ENCODE measurements around the gene SPRN. TPM values are rescaled to one million over a fixed set of nuclear protein-coding genes. Genes with fewer than 3 reads are reported as not detected.

SPRN gene
- total RNA-seq, 2 donors from 2014 or later, result 0.09 to 1.2 TPM

DNA sequence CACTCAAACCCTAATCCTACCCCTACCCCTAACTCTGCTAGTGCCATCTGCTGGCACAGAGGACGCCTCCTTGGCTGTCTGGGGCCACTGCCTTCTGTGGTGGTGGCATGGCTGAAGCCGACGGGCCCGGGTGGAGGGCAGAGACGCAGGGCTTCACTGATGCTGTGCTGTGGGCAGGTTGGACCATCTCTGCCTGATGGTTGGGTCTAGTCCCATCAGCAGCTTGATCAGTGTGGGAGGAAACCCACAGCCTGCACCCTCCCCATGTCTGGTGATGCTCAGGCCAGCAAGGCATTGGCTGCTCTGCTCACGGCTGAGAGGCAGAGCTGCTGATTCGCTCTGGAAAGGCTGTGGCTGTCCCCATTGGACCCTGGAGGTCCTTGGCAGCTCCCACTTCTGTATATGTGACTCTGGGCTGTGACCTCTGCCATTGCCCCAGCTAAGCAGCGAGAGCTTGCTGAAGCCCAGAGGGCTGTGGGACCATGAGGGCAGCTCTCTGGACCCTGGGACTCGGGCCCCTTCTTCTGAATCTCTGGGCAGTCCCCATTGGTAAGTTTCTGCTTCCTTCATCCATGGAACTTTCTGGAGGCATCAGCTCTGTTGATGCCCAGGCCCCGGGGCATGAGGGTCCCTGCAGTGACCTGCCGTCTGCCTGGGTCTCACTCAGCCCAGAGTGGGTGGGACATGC, 29.2 kb upstream of the SPRN start, which contains the start of gene SCART1:
Gene SCART1 (plus strand): TSS at position 430 of the 688 bp plus-strand sequence. CDS start 53 bp downstream, at position 483.
- intact Hi-C loops (cut with DNase I), result no loop called here
- Histone ChIP-seq H3K4me1 (replicated peaks) (no peaks in the 10 kb centered on the region), H3K27ac (no peak within 1 kb of the TSS), H3K9me3 (no peaks in the 10 kb centered on the region), H3K4me3 (no peak within 1 kb of the TSS), H3K36me3 (no peaks in the 10 kb centered on the region), H3K27me3 (replicated peaks; ENCODE audit: insufficient read depth) (no peaks in the 10 kb centered on the region)
- WGBS, result 89% methylated on average over 11 of the region's 11 CpGs
- TF ChIP-seq, protein P1, sequence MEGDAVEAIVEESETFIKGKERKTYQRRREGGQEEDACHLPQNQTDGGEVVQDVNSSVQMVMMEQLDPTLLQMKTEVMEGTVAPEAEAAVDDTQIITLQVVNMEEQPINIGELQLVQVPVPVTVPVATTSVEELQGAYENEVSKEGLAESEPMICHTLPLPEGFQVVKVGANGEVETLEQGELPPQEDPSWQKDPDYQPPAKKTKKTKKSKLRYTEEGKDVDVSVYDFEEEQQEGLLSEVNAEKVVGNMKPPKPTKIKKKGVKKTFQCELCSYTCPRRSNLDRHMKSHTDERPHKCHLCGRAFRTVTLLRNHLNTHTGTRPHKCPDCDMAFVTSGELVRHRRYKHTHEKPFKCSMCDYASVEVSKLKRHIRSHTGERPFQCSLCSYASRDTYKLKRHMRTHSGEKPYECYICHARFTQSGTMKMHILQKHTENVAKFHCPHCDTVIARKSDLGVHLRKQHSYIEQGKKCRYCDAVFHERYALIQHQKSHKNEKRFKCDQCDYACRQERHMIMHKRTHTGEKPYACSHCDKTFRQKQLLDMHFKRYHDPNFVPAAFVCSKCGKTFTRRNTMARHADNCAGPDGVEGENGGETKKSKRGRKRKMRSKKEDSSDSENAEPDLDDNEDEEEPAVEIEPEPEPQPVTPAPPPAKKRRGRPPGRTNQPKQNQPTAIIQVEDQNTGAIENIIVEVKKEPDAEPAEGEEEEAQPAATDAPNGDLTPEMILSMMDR (IDR thresholded peaks at IDR 0.05), result no peak
- TF ChIP-seq POLR2A (IDR thresholded peaks at IDR 0.05), result no peak
- TF ChIP-seq POLR2AphosphoS5 (IDR thresholded peaks at IDR 0.05), result no peak
- DNase-seq (ENCODE audit: low spot score), result peak; percentile 3

DNA sequence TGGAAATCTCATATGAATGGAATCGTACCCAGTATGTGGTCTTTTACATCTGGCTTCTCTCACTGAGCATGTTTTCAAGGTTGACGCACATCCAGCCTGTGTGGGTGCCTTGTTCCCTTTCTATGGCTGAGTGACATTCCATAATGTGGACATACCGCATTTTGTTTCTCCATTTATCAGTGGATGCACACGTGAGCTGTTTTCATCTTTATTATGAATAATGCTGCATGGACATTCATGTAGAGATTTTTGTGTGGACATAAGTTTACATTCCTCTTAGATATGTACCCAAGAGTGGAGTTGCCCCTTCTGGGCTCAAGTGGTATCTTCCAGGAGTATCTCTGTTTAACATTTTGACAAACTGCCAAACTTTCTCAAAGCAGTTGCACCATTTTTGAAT, 28.0 kb upstream of the SPRN start:
- H3K27me3 ChIP-seq (replicated peaks; ENCODE audit: insufficient read depth), result no peaks in the 10 kb centered on the region
- 84% methylated on average over 4 of the region's 4 CpGs for WGBS
- intact Hi-C loops (cut with DNase I), result no loop called here

DNA sequence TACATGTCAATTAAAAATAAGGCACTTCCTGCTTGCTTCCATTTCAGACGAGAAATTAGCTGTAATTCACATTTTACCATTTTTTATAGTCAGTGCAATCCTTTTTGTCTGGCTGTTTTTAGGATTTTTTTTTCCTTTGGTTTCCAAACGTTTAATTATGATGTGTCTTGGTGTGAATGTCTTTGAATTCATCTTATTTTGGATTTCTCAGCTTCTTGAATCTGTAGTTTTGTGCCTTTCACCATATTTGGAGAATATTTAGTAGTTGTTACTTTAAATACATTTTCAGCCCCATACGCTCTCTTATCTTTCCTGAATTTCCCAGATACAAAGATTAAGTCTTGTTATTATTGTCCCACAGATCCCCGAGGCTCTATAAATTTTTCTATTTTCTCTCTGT, 26.9 kb upstream of the SPRN start:
- no peak for DNase-seq (ENCODE audit: low spot score)
- intact Hi-C loops (cut with DNase I), result no loop called here
- Histone ChIP-seq H3K9me3 (no peaks in the 10 kb centered on the region), H3K27me3 (replicated peaks; ENCODE audit: insufficient read depth) (no peaks in the 10 kb centered on the region), H3K27ac (no peak overlapping the region), H3K4me1 (replicated peaks) (no peaks in the 10 kb centered on the region), H3K36me3 (no peaks in the 10 kb centered on the region), H3K4me3 (no peak overlapping the region)
- TF ChIP-seq POLR2A (IDR thresholded peaks at IDR 0.05), result no peak
- no peak for TF ChIP-seq POLR2AphosphoS5 (IDR thresholded peaks at IDR 0.05)
- TF ChIP-seq, protein P1 (IDR thresholded peaks at IDR 0.05), result no peak
- 51% methylated on average over 4 of the region's 4 CpGs for WGBS

More for the DNA sequence above, 28.0 kb upstream of the SPRN start:
- DNase-seq (ENCODE audit: low spot score), result no peak
- Histone ChIP-seq H3K4me1 (replicated peaks) (no peaks in the 10 kb centered on the region), H3K4me3 (no peak overlapping the region), H3K27ac (no peak overlapping the region), H3K9me3 (no peaks in the 10 kb centered on the region), H3K36me3 (no peaks in the 10 kb centered on the region)
- no peak for TF ChIP-seq POLR2AphosphoS5 (IDR thresholded peaks at IDR 0.05)
- TF ChIP-seq, protein P1 (IDR thresholded peaks at IDR 0.05), result no peak
- no peak for TF ChIP-seq POLR2A (IDR thresholded peaks at IDR 0.05)

DNA sequence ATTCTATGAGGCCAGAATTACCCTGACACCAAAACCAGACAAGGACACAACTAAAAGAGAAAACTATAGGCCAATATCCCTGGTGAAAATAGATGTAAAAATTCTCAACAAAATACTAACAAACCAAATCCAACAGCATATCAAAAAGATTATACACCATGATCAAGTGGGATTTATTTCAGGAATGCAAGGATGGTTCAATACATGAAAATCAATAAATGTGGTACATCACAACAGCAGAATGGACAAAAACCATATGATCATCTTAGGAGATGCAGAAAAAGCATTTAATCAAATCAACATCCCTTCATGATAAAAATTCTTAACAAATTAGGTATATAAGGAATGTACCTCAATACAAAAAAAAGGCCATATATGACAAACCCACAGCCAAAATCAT, 23.7 kb upstream of the SPRN start:
- TF ChIP-seq, protein P1 (IDR thresholded peaks at IDR 0.05), result no peak
- TF ChIP-seq POLR2A (IDR thresholded peaks at IDR 0.05) (no peak), POLR2AphosphoS5 (IDR thresholded peaks at IDR 0.05) (no peak)
- intact Hi-C loops (cut with DNase I), result no loop called here
- Histone ChIP-seq H3K4me3 (no peak overlapping the region), H3K4me1 (replicated peaks) (no peaks in the 10 kb centered on the region), H3K36me3 (no peaks in the 10 kb centered on the region), H3K9me3 (no peaks in the 10 kb centered on the region), H3K27ac (no peak overlapping the region), H3K27me3 (replicated peaks; ENCODE audit: insufficient read depth) (no peaks in the 10 kb centered on the region)
- DNase-seq (ENCODE audit: low spot score), result no peak

DNA sequence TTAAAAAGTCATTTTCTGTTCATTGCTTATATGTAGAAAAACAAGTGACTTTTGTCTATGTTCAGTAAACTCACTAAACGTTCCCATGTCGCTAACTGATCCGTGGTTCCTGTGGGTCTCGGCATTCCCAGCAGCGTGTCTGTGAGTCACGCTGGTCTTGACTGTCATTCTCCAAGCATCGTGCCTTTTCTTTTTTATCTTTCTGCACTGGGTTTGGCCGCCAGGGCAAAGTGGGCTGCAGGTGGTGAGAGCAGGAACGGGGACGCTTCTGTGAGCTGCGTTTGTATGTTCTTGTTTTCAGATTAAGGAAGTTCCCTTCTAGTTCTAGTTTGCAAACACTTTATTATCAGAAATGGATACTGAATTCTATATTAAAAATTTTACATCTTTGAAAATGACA, 22.6 kb upstream of the SPRN start:
- no peaks in the 10 kb centered on the region for H3K36me3 ChIP-seq
- no peak overlapping the region for H3K27ac ChIP-seq
- H3K4me3 ChIP-seq, result no peak overlapping the region
- intact Hi-C loops (cut with DNase I), result no loop called here
- no peaks in the 10 kb centered on the region for H3K4me1 ChIP-seq (replicated peaks)
- WGBS, result 87% methylated on average over 11 of the region's 11 CpGs
- H3K9me3 ChIP-seq, result no peaks in the 10 kb centered on the region
- no peaks in the 10 kb centered on the region for H3K27me3 ChIP-seq (replicated peaks; ENCODE audit: insufficient read depth)
- no peak for DNase-seq (ENCODE audit: low spot score)
- TF ChIP-seq POLR2A (IDR thresholded peaks at IDR 0.05) (no peak), POLR2AphosphoS5 (IDR thresholded peaks at IDR 0.05) (no peak)
- TF ChIP-seq, protein P1 (IDR thresholded peaks at IDR 0.05), result no peak
